Measurements from ENCODE around the gene CLDN1.

DNA sequence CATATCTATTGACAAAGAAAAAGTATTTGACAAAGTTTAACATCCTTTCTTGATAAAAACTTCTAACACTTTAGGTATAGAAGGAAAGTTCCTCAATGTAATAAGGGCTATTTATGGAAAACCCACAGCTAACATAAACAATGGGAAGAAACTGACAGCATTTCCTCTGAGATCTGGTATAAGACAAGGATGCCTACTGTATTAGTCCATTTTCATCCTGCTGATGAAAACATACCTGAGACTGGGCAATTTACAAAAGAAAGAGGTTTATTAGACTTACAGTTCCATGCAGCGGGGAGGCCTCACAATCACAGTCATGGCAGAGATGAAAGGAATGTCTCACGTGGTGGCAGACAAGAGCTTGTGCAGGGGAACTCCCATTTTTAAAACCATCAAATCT lies 17.8 kb upstream of the CLDN1 start:
- TF ChIP-seq, protein P1, sequence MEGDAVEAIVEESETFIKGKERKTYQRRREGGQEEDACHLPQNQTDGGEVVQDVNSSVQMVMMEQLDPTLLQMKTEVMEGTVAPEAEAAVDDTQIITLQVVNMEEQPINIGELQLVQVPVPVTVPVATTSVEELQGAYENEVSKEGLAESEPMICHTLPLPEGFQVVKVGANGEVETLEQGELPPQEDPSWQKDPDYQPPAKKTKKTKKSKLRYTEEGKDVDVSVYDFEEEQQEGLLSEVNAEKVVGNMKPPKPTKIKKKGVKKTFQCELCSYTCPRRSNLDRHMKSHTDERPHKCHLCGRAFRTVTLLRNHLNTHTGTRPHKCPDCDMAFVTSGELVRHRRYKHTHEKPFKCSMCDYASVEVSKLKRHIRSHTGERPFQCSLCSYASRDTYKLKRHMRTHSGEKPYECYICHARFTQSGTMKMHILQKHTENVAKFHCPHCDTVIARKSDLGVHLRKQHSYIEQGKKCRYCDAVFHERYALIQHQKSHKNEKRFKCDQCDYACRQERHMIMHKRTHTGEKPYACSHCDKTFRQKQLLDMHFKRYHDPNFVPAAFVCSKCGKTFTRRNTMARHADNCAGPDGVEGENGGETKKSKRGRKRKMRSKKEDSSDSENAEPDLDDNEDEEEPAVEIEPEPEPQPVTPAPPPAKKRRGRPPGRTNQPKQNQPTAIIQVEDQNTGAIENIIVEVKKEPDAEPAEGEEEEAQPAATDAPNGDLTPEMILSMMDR (IDR thresholded peaks at IDR 0.05) = no peak
- no peak for TF ChIP-seq POLR2A (IDR thresholded peaks at IDR 0.05)

Data from right lobe of liver (tissue), 4 donors.